Stomach (tissue), 9 donors: ENCODE measurements around the gene FUCA1. TPM values are rescaled to one million over a fixed set of nuclear protein-coding genes. Genes with fewer than 3 reads are reported as not detected.

Experiments
- DNase-seq, 2 donors: peaks; one replicate each; pipeline versions ENCODE4 v3.0.0 to v3.0.0-alpha.2; 2013 to 2019
- H3K27ac ChIP-seq, 5 donors: fragments of 200-600 bp in 4 of 5; sonication (generic) in 4 of 5; one replicate each; pipeline ENCODE4 v1.5.1; 2013 to 2019; ENCODE audit warnings: mild to moderate bottlenecking in 1 of 5, moderate library complexity in 1 of 5
- H3K27me3 ChIP-seq, 3 donors: fragments of 200-600 bp; sonication (generic); one replicate each; pipeline ENCODE4 v1.5.1; 2017 to 2019; ENCODE audit warnings: mixed run types in 1 of 3
- H3K36me3 ChIP-seq, 4 donors: fragments of 200-600 bp; sonication (generic); 1 replicate in 3 of 4; 2 replicates in 1 of 4; pipeline ENCODE4 v1.5.1; 2016 to 2019
- H3K4me1 ChIP-seq, 4 donors: fragments of 200-600 bp; sonication (generic); one replicate each; pipeline ENCODE4 v1.5.1; 2016 to 2019
- H3K4me3 ChIP-seq, 4 donors: fragments of 200-600 bp; sonication (generic) in 3 of 4; one replicate each; pipeline ENCODE4 v1.5.1; 2016 to 2019; ENCODE audit warnings: mild to moderate bottlenecking in 1 of 4
- H3K9me3 ChIP-seq, 4 donors: fragments of 200-600 bp; sonication (generic); one replicate each; pipeline ENCODE4 v1.5.1; 2016 to 2019
- CTCF ChIP-seq, 7 experiments: fragments of 450-650 bp in 4 of 7; fragments of 200-600 bp in 3 of 7; sonication (generic) in 3 of 7; IDR thresholded peaks; one replicate each; pipeline ENCODE4 v1.5.1; 2016 to 2019; ENCODE audit warnings: antibody characterized with exemption in 7 of 7, control low read depth in 2 of 7, mild to moderate bottlenecking in 1 of 7
- EP300 ChIP-seq: sonication (generic); formaldehyde crosslinking; IDR thresholded peaks from one replicate; pipeline ENCODE4 v1.6.1; 2017; ENCODE audit warnings: antibody characterized with exemption
- POLR2A ChIP-seq, 4 donors: fragments of 450-650 bp; IDR thresholded peaks; one replicate each; pipeline ENCODE4 v1.6.1; 2016; ENCODE audit warnings: antibody characterized with exemption in 4 of 4, control low read depth in 2 of 4, mild to moderate bottlenecking in 1 of 4, moderate library complexity in 1 of 4
- POLR2AphosphoS5 ChIP-seq, 3 donors: sonication (generic); formaldehyde crosslinking; IDR thresholded peaks; one replicate each; pipeline ENCODE4 v1.6.1; 2016; ENCODE audit warnings: antibody characterized with exemption in 3 of 3
- WGBS, 5 donors: extraction: QIAGEN DNeasy Blood & Tissue Kit in 3 of 5; methylation state at CpG; one replicate each; pipeline versions ENCODE4 v1.1.5 to v1.1.7; 2013 to 2018; 5-methylcytosine and 5-hydroxymethylcytosine counted together
- intact Hi-C: fragments of 100-400 bp; cut with DNase I; formaldehyde crosslinking; loops from one replicate; pipeline ENCODE4 v1.15.1; 2023; ENCODE audit warnings: low total_unique reads
- polyA plus RNA-seq, 3 donors: library from polyadenylated mRNA; stranded (reverse); fragments of 200-250 nt; gene quantifications; one replicate each; pipeline ENCODE4 v1.2.3, GENCODE V29; 2013
- total RNA-seq, 5 donors: library from RNA; depleted of rRNA; stranded (reverse); fragments of >200 nt; gene quantifications; one replicate each; pipeline versions ENCODE4 v1.1.0 to v1.2.3, GENCODE V29; 2014 to 2016
- donor health status: healthy with polysubstance abuse.
- donor health status: Bipolar disorder and iron deficiency.
- donor health status: healthy.

The FUCA1 gene
- total and polyA plus RNA-seq, 8 donors, result 4.1 to 80.0 (median 23.0) TPM

GRCh38 chr1:23809751-23810171 lies 58.3 kb downstream of the FUCA1 start:
- DNase-seq, result peak; percentile 85 to 92
- Histone ChIP-seq H3K4me1 (peaks cover 8 to 22% (median 18%) of the 10 kb centered on the region in 4 donors), H3K27me3 (no peaks in the 10 kb centered on the region), H3K4me3 (no peak overlapping the region), H3K36me3 (peaks cover 13 to 73% (median 60%) of the 10 kb centered on the region in 4 donors), H3K9me3 (no peaks in the 10 kb centered on the region), H3K27ac (peak overlapping the region in 4 of 5 donors; percentile 21 to 56 (median 28))
- intact Hi-C loops, result no loop called here
- 10 to 22% (median 14%) methylated on average over 6 of the region's 6 CpGs for WGBS, 5 donors
- no peak for TF ChIP-seq POLR2A (IDR thresholded peaks at IDR 0.05)
- TF ChIP-seq POLR2AphosphoS5 (IDR thresholded peaks at IDR 0.05), result peak in 1 of 3 donors; percentile 51
- TF ChIP-seq CTCF (IDR thresholded peaks at IDR 0.05), result peak in 5 of 7 experiments; percentile 56 to 90 (median 75)

- Histone ChIP-seq H3K4me3 (no peak overlapping the region), H3K4me1 (peaks cover 8 to 22% (median 18%) of the 10 kb centered on the region in 4 donors), H3K27ac (no peak overlapping the region), H3K27me3 (no peaks in the 10 kb centered on the region), H3K36me3 (peaks cover 3 to 70% (median 50%) of the 10 kb centered on the region in 4 donors), H3K9me3 (no peaks in the 10 kb centered on the region)
- intact Hi-C loops, result no loop called here
- TF ChIP-seq POLR2AphosphoS5 (IDR thresholded peaks at IDR 0.05) (no peak), EP300 (no peak), CTCF (IDR thresholded peaks at IDR 0.05) (no peak), POLR2A (IDR thresholded peaks at IDR 0.05) (no peak)
- 48 to 56% (median 52%) methylated on average over 3 of the region's 3 CpGs for WGBS, 5 donors
- DNase-seq, result no peak
Measured at GRCh38 chr1:23807453-23807852, 60.6 kb downstream of the FUCA1 start.

DNA sequence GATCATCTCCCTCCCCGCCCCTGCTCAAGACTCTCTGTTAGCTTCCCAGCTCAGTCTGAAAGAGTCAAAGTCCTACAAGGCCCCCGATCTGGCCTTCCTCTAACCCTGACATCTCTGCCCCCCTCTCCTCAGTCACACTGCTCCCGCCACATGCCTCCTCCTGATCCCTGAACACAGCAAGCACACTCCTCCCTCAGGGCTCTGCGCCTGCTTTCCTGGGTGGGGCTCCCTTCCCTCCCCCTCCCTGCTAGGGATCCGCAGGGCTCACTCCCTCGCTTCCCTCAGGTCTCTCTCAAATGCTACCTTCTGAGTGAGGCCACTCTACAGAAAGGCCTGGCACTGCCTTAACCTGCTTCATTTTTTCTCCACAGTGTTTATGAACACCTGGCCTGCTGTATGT lies 61.8 kb downstream of the FUCA1 start:
- WGBS, 5 donors, result 75 to 93% (median 83%) methylated on average over 5 to 6 of the region's 6 CpGs
- DNase-seq, result no peak
- Histone ChIP-seq H3K9me3 (no peaks in the 10 kb centered on the region), H3K27me3 (no peaks in the 10 kb centered on the region), H3K36me3 (peaks cover 3 to 59% (median 41%) of the 10 kb centered on the region in 4 donors), H3K4me3 (no peak overlapping the region), H3K4me1 (peaks cover 18 to 28% (median 25%) of the 10 kb centered on the region in 4 donors), H3K27ac (no peak overlapping the region)
- TF ChIP-seq POLR2A (IDR thresholded peaks at IDR 0.05) (no peak), CTCF (IDR thresholded peaks at IDR 0.05) (no peak), POLR2AphosphoS5 (IDR thresholded peaks at IDR 0.05) (no peak), EP300 (no peak)
- intact Hi-C loops, result no loop called here

DNA sequence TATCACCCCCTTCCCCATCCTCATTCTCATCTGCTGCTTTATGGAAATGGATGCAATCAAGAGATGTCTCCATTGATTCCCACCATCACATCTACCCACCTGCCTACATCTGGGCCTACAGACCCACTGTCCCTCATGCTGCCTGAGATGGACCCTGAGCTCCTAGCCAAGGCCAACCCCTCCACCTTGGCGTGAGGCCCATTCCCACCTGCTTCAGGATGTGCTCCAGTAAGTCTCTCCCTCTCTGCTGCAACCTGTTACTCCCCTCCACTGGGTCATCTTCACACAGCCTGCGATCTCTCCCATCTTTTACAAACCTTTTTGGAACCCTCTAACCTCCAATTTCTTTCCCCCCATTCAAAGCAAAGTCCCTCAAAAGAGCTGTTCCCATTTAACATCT lies 63.1 kb downstream of the FUCA1 start:
- intact Hi-C loops, result no loop called here
- TF ChIP-seq CTCF (IDR thresholded peaks at IDR 0.05) (no peak), POLR2A (IDR thresholded peaks at IDR 0.05) (no peak), POLR2AphosphoS5 (IDR thresholded peaks at IDR 0.05) (no peak), EP300 (no peak)
- no peak for DNase-seq
- H3K9me3 ChIP-seq, result no peaks in the 10 kb centered on the region
- 91 to 100% (median 95%) methylated on average over 2 of the region's 2 CpGs for WGBS, 5 donors
- H3K4me3 ChIP-seq, result no peak overlapping the region
- no peaks in the 10 kb centered on the region for H3K27me3 ChIP-seq
- H3K27ac ChIP-seq, result no peak overlapping the region
- H3K4me1 ChIP-seq, result peaks cover 13 to 23% (median 16%) of the 10 kb centered on the region in 4 donors
- peaks cover 3 to 57% (median 39%) of the 10 kb centered on the region in 4 donors for H3K36me3 ChIP-seq
